ENCODE results near the gene TGFBR1.

DNA sequence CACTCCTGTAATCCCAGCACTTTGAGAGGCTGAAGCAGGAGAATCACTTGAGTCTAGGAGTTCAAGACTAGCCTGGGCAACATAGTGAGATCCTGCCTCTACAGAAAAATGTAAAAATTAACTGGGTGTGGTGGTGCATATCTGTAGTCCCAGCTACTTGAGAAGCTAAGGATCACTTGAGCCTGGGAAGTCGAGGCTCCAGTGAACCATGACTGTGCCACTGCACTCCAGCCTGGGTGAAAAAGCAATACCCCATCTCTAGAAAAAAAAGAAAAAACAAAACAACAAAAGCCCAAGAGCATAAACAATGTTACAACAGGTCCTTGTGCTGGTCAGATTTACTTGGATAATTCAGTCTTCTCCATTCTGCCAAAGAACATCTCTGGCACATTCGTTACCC, 44.3 kb upstream of the TGFBR1 start:
- no peak for TF ChIP-seq EZH2phosphoT487 (IDR thresholded peaks at IDR 0.05)
- no peak for TF ChIP-seq CTCF (IDR thresholded peaks at IDR 0.05)
